ENCODE measurements around the gene DLK2. TPM values are rescaled to one million over a fixed set of nuclear protein-coding genes. Genes with fewer than 3 reads are reported as not detected.

The DLK2 gene
- total and polyA plus RNA-seq, 2 of the 13 experiments (the other 11 are each of a cell fraction or from before 2014, with no cell fraction given): 1.2 to 3.8 TPM

- TF ChIP-seq SYNCRIP (IDR thresholded peaks at IDR 0.05; ENCODE audit: insufficient read depth, low read depth, low read length) (no peak), DMTF1 (CRISPR knock-in tag; IDR thresholded peaks at IDR 0.05) (no peak), ZXDC (CRISPR knock-in tag; IDR thresholded peaks at IDR 0.05) (no peak), ARID4A (CRISPR knock-in tag; IDR thresholded peaks at IDR 0.05; ENCODE audit: borderline replicate concordance) (peak; percentile 39; the same call in 1 of the 2 replicates), U2AF1 (optimal IDR thresholded peaks at IDR 0.05; ENCODE audit: low read depth, low read length) (no peak), MED8 (CRISPR knock-in tag; IDR thresholded peaks at IDR 0.05; ENCODE audit: insufficient replicate concordance) (no peak), NPAS2 (CRISPR knock-in tag; IDR thresholded peaks at IDR 0.05; ENCODE audit: borderline replicate concordance) (no peak), NFE2L1 (CRISPR knock-in tag; IDR thresholded peaks at IDR 0.05; ENCODE audit: borderline replicate concordance) (no peak), ZNF598 (CRISPR knock-in tag; IDR thresholded peaks at IDR 0.05; ENCODE audit: borderline replicate concordance) (0 out of 2 replicates have a peak, but pooled peaks have one; percentile 22), ZNF441 (CRISPR knock-in tag; IDR thresholded peaks at IDR 0.05; ENCODE audit: borderline replicate concordance) (no peak), SCMH1 (CRISPR knock-in tag; IDR thresholded peaks at IDR 0.05; ENCODE audit: borderline replicate concordance) (no peak), ZNF10 (CRISPR knock-in tag; IDR thresholded peaks at IDR 0.05; ENCODE audit: borderline replicate concordance, low read depth) (no peak), MTA1 (CRISPR knock-in tag; IDR thresholded peaks at IDR 0.05; ENCODE audit: borderline replicate concordance) (0 out of 2 replicates have a peak, but pooled peaks have one; percentile 38), ZBTB39 (CRISPR knock-in tag; IDR thresholded peaks at IDR 0.05) (no peak), ZNF776 (CRISPR knock-in tag; IDR thresholded peaks at IDR 0.05) (peak; percentile 46; the same call in 1 of the 2 replicates)
Observed at GRCh38 chr6:43499028-43499815, 43.9 kb upstream of the DLK2 start (continued).
